EL (cell line): ENCODE results near the gene KCNIP4.

Source experiments
- DNase-seq: peaks from one replicate; pipeline ENCODE4 v3.0.0-alpha.2; 2016

KCNIP4 gene

GRCh38 chr4:21680326-21680898 lies 268.2 kb downstream of the KCNIP4 start:
- no peak for DNase-seq

- DNase-seq, result peak; percentile 7
These were observed 269.9 kb downstream of the KCNIP4 start for GRCh38 chr4:21678711-21679110.

- no peak for DNase-seq
These were observed 271.4 kb downstream of the KCNIP4 start for GRCh38 chr4:21677173-21677572.

- DNase-seq, result no peak
These were observed 284.2 kb downstream of the KCNIP4 start for GRCh38 chr4:21664355-21664754.

- DNase-seq, result peak; percentile 82
These were observed 291.7 kb downstream of the KCNIP4 start for GRCh38 chr4:21656832-21657231.

- DNase-seq, result no peak
These were observed 293.5 kb downstream of the KCNIP4 start for GRCh38 chr4:21655031-21655430.

GRCh38 chr4:21652508-21653231 lies 295.9 kb downstream of the KCNIP4 start:
- no peak for DNase-seq

- no peak for DNase-seq
These were observed 299.0 kb downstream of the KCNIP4 start for GRCh38 chr4:21649391-21650090.

- no peak for DNase-seq
These were observed 302.8 kb downstream of the KCNIP4 start for GRCh38 chr4:21645776-21646175.

- DNase-seq, result no peak
These were observed 306.9 kb downstream of the KCNIP4 start for GRCh38 chr4:21641696-21642095.

- DNase-seq, result no peak
These were observed 310.3 kb downstream of the KCNIP4 start for GRCh38 chr4:21638171-21638725.

- DNase-seq, result no peak
These were observed 319.5 kb downstream of the KCNIP4 start for GRCh38 chr4:21628916-21629610.

- DNase-seq, result no peak
These were observed 320.4 kb downstream of the KCNIP4 start for GRCh38 chr4:21628116-21628670.

- no peak for DNase-seq
These were observed 323.1 kb downstream of the KCNIP4 start for GRCh38 chr4:21625447-21625846.

GRCh38 chr4:21605006-21605405 lies 343.6 kb downstream of the KCNIP4 start:
- DNase-seq, result no peak

- DNase-seq, result no peak
These were observed 352.1 kb downstream of the KCNIP4 start for GRCh38 chr4:21596521-21596920.

GRCh38 chr4:21593671-21594001 lies 354.9 kb downstream of the KCNIP4 start:
- no peak for DNase-seq

- DNase-seq, result peak; percentile 1
These were observed 355.5 kb downstream of the KCNIP4 start for GRCh38 chr4:21592970-21593670.

GRCh38 chr4:21577056-21577455 lies 371.5 kb downstream of the KCNIP4 start:
- no peak for DNase-seq

- no peak for DNase-seq
These were observed 377.5 kb downstream of the KCNIP4 start for GRCh38 chr4:21571100-21571499.

GRCh38 chr4:21569638-21570037 lies 378.9 kb downstream of the KCNIP4 start:
- no peak for DNase-seq

- no peak for DNase-seq
These were observed 393.5 kb downstream of the KCNIP4 start for GRCh38 chr4:21555083-21555482.
